ENCODE results near the gene SYTL3.

- TF ChIP-seq POLR2A (IDR thresholded peaks at IDR 0.05; ENCODE audit: low read length): no peak
- no peak for TF ChIP-seq GATA1 (IDR thresholded peaks at IDR 0.05; ENCODE audit: low read depth, low read length)
Measured at GRCh38 chr6:158764926-158765325, 115.1 kb downstream of the SYTL3 start.
